MCF 10A (cell line): ENCODE measurements around the gene SBF2. TPM values are rescaled to one million over a fixed set of nuclear protein-coding genes. Genes with fewer than 3 reads are reported as not detected.

Experiments
- BruUV-seq: library from RNA; stranded (reverse); fragments of 400-500 nt; replicated peaks from 2 replicates; lab custom pipeline; 2021; lab: Mats Ljungman, UMichigan
- CTCF ChIA-PET: fragments of 300-600 bp; sonication (Branson Sonifier 250); formaldehyde crosslinking; extraction: SDS; loops from one replicate; lab custom pipeline; 2021; ENCODE audit warnings: antibody characterized with exemption, inconsistent platforms; lab: Yijun Ruan, JAX
- POLR2A ChIA-PET: fragments of 300-600, 350-650 bp; sonication (Branson Sonifier 250); formaldehyde crosslinking; extraction: SDS; loops from one replicate; lab custom pipeline; 2020; ENCODE audit warnings: antibody characterized with exemption, inconsistent platforms; lab: Yijun Ruan, JAX
- DNase-seq: peaks from one replicate; pipeline ENCODE4 v3.0.0-alpha.2; 2018; ENCODE audit not compliant: unreplicated experiment
- H3K27ac Mint-ChIP-seq: one replicate; pipeline ENCODE4 v1.8.0; 2022; ENCODE audit warnings: mild to moderate bottlenecking, low read depth, mixed read lengths; ENCODE audit not compliant: unreplicated experiment
- H3K27me3 Mint-ChIP-seq: one replicate; pipeline ENCODE4 v1.8.0; 2022; ENCODE audit warnings: mixed read lengths; ENCODE audit not compliant: insufficient read depth, unreplicated experiment
- H3K36me3 Mint-ChIP-seq: one replicate; pipeline ENCODE4 v1.8.0; 2022; ENCODE audit warnings: mild to moderate bottlenecking, moderate library complexity, mixed read lengths; ENCODE audit not compliant: insufficient read depth, unreplicated experiment
- H3K4me1 Mint-ChIP-seq: one replicate; pipeline ENCODE4 v1.8.0; 2022; ENCODE audit warnings: mixed read lengths; ENCODE audit not compliant: insufficient read depth, unreplicated experiment
- H3K4me3 Mint-ChIP-seq: one replicate; pipeline ENCODE4 v1.8.0; 2022; ENCODE audit warnings: mild to moderate bottlenecking, moderate library complexity, mixed read lengths; ENCODE audit not compliant: unreplicated experiment
- H3K9me3 Mint-ChIP-seq: one replicate; pipeline ENCODE4 v1.8.0; 2022; ENCODE audit warnings: mixed read lengths; ENCODE audit not compliant: unreplicated experiment
- intact Hi-C: fragments of 100-400 bp; cut with micrococcal nuclease; formaldehyde crosslinking; loops from 2 replicates; pipeline ENCODE4 v1.14.1; 2022
- total RNA-seq: library from RNA; stranded (reverse); gene quantifications from 2 replicates; pipeline ENCODE4 v1.2.3, GENCODE V29; 2022
- TF ChIP-seq, protein P1 (sequence below): fragments of 200-600 bp; IDR thresholded peaks from one replicate; pipeline ENCODE4 v1.8.0; 2022; ENCODE audit warnings: antibody characterized with exemption, mild to moderate bottlenecking; ENCODE audit not compliant: unreplicated experiment

SBF2 gene
- total RNA-seq, 1 experiment from 2014 or later, result 28.3 TPM

DNA sequence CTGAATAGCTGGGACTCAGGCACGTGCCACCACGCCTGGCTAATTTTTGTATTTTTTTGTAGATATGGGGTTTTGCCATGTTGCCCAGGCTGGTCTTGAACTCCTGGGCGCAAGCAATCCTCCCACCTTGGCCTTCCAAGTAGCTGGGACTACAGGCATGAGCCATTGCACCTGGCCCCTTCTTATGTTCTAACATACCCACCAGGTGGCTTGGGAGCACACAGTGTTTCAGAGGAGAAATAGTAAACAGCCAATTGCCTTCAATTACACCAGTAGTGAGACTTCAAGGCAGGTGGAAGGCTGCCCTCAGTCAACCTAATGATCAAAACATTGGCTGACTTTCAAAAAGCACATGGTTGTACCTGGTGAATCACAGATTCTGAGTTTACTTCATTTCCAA is 462.9 kb downstream of the SBF2 start:
- no peaks in the 10 kb centered on the region for H3K27me3 Mint-ChIP-seq
- H3K36me3 Mint-ChIP-seq, result peaks cover 7% of the 10 kb centered on the region
- no peak for DNase-seq
- no peak overlapping the region for H3K4me3 Mint-ChIP-seq
- H3K9me3 Mint-ChIP-seq, result peaks cover 6% of the 10 kb centered on the region
- TF ChIP-seq, protein P1, sequence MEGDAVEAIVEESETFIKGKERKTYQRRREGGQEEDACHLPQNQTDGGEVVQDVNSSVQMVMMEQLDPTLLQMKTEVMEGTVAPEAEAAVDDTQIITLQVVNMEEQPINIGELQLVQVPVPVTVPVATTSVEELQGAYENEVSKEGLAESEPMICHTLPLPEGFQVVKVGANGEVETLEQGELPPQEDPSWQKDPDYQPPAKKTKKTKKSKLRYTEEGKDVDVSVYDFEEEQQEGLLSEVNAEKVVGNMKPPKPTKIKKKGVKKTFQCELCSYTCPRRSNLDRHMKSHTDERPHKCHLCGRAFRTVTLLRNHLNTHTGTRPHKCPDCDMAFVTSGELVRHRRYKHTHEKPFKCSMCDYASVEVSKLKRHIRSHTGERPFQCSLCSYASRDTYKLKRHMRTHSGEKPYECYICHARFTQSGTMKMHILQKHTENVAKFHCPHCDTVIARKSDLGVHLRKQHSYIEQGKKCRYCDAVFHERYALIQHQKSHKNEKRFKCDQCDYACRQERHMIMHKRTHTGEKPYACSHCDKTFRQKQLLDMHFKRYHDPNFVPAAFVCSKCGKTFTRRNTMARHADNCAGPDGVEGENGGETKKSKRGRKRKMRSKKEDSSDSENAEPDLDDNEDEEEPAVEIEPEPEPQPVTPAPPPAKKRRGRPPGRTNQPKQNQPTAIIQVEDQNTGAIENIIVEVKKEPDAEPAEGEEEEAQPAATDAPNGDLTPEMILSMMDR, result no peak
- intact Hi-C loops, result no loop called here
- POLR2A ChIA-PET, result interaction anchor here (0.6 to 2.7 kb wide), 4 partner anchors 8 to 1017 kb away, joined by 3 to 12 read pairs (median 5); no protein-coding TSS in a partner anchor
- H3K27ac Mint-ChIP-seq, result no peak overlapping the region
- no TSS peak for BruUV-seq
- no peaks in the 10 kb centered on the region for H3K4me1 Mint-ChIP-seq
- CTCF ChIA-PET, result interaction anchor here (0.6 to 1.2 kb wide), 3 partner anchors 15 to 376 kb away, joined by 3 to 4 read pairs (median 3); no protein-coding TSS in a partner anchor

DNA sequence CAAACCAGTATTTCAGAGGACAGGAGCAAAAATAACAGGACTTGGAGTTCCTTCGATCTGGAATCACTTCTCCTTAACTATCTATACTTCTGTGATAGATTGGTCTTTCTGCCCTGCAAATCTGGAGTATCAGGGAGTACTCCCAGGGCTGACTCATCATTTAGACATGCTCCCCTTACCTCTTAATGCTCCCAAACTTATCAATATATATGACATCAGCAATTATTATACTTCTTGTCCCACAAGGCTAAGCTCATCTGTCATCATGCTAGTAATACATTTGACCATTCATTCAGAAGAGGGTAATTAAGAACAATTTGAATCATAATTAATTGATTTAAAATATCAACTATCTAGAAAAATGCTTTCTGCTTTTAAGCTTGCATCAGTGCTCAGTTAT is 466.3 kb downstream of the SBF2 start:
- H3K9me3 Mint-ChIP-seq, result peaks cover 6% of the 10 kb centered on the region
- no TSS peak for BruUV-seq
- H3K36me3 Mint-ChIP-seq, result peaks cover 21% of the 10 kb centered on the region
- no peak overlapping the region for H3K27ac Mint-ChIP-seq
- TF ChIP-seq, protein P1, result no peak
- CTCF ChIA-PET, result interaction anchor here (0.6 to 1.4 kb wide), 2 partner anchors 8 to 70 kb away, joined by 5 read pairs; no protein-coding TSS in a partner anchor
- no peak for DNase-seq
- POLR2A ChIA-PET, result interaction anchor here (0.7 kb wide), 1 partner anchor 179 kb away, joined by 3 read pairs; no protein-coding TSS in a partner anchor
- no peaks in the 10 kb centered on the region for H3K27me3 Mint-ChIP-seq
- intact Hi-C loops, result no loop called here
- no peak overlapping the region for H3K4me3 Mint-ChIP-seq
- peaks cover 7% of the 10 kb centered on the region for H3K4me1 Mint-ChIP-seq

DNA sequence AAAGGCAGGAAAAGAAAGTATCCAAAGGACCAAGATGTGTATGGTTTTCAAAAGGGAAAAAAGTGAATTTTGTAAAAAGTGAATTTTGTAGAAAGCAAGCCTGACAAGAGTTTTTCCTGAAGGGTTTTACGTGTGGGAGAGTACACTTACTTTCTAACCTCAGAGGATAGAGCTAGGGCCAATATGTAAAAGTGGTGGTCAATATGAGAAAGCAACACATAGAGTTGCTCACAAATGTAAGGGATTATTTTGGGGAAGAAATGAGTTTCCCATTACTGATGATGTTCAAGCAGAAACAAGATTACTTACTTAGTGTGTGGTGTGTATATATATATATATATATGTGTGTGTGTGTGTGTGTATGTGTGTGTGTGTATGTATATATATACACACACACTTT is 467.6 kb downstream of the SBF2 start:
- POLR2A ChIA-PET, result interaction anchor here (0.9 to 2.2 kb wide), 3 partner anchors 10 to 140 kb away, joined by 3 to 7 read pairs (median 4); no protein-coding TSS in a partner anchor
- H3K4me1 Mint-ChIP-seq, result peaks cover 7% of the 10 kb centered on the region
- no peaks in the 10 kb centered on the region for H3K9me3 Mint-ChIP-seq

DNA sequence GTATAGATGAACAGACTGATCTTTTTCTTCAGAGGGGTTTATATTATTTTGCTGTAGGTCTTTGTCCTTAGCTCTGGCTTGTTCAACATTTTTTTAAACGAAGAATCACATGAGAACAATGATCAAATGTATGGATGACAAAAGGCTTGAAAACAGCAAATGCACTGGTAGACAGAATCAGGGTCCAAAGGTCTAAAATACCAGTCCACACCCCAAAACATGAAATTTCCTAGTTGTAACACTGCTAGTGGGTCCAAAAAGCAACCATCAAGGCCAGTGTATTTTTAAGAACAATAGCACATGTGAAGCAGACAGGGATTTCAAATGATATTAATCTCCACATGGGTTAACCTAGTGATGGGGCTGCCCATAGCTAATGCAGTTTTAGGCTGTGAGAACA is 468.1 kb downstream of the SBF2 start:
- peaks cover 7% of the 10 kb centered on the region for H3K4me1 Mint-ChIP-seq
- H3K27me3 Mint-ChIP-seq, result no peaks in the 10 kb centered on the region
- no peak for DNase-seq

More for the DNA sequence above, 467.6 kb downstream of the SBF2 start:
- BruUV-seq, result no TSS peak
- Mint-ChIP-seq H3K36me3 (peaks cover 21% of the 10 kb centered on the region), H3K27me3 (no peaks in the 10 kb centered on the region), H3K4me3 (no peak overlapping the region), H3K27ac (no peak overlapping the region)
- no peak for DNase-seq
- TF ChIP-seq, protein P1, result no peak
- CTCF ChIA-PET, result interaction anchor here (0.5 to 1.4 kb wide), 2 partner anchors 68 to 159 kb away, joined by 4 to 5 read pairs; no protein-coding TSS in a partner anchor
- intact Hi-C loops, result no loop called here

More for the DNA sequence above, 468.1 kb downstream of the SBF2 start:
- Mint-ChIP-seq H3K4me3 (no peak overlapping the region), H3K36me3 (peaks cover 21% of the 10 kb centered on the region), H3K27ac (peak overlapping the region; percentile 69), H3K9me3 (no peaks in the 10 kb centered on the region)
- POLR2A ChIA-PET, result interaction anchor here (0.6 to 2.2 kb wide), 4 partner anchors 9 to 289 kb away, joined by 3 to 7 read pairs (median 4); no protein-coding TSS in a partner anchor
- intact Hi-C loops, result no loop called here
- no TSS peak for BruUV-seq
- CTCF ChIA-PET, result interaction anchor here (0.5 to 1.1 kb wide), 2 partner anchors 10 to 159 kb away, joined by 4 read pairs; no protein-coding TSS in a partner anchor
- TF ChIP-seq, protein P1, result no peak
